Cerebellar cortex (tissue), 1 donor: ENCODE results near the gene ACOX1.
"Not testable (repeated sequence)": the region's sequence is repeated elsewhere in the genome, so short reads cannot be mapped to it uniquely, and the experiment has no call there.

Experiments used
- DNase-seq: peaks from one replicate; pipeline ENCODE4 v3.0.0-alpha.2; 2015; ENCODE audit warnings: low spot score

ACOX1 gene

GRCh38 chr17:75981019-75981615, 2.2 kb upstream of the ACOX1 start:
- no peak for DNase-seq

GRCh38 chr17:75980188-75981018, 1.4 kb upstream of the ACOX1 start:
- no peak for DNase-seq

DNA sequence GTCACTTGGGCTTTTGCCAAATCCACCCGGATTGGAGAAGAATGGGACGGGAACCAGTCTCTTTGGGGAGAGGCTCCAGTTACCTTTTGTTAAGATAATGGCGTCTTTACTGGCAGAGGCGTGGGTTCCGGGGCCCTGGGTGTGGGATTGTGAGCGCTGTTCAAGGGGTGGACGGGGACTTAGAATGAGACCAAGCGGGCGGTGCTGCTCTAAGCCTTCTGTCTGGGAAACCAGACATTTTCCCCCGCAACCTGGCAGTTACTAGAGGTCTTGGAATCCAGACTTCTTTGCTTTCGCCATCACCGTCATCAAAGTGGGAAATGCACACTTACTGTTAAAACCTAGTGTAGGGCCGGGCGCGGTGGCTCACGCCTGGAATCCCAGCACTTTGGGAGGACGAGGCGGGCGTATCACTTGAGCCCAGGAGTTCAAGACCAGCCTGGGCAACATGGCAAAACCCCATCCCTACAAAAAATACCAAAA, 780 bp upstream of the ACOX1 start:
- DNase-seq, result no peak

DNA sequence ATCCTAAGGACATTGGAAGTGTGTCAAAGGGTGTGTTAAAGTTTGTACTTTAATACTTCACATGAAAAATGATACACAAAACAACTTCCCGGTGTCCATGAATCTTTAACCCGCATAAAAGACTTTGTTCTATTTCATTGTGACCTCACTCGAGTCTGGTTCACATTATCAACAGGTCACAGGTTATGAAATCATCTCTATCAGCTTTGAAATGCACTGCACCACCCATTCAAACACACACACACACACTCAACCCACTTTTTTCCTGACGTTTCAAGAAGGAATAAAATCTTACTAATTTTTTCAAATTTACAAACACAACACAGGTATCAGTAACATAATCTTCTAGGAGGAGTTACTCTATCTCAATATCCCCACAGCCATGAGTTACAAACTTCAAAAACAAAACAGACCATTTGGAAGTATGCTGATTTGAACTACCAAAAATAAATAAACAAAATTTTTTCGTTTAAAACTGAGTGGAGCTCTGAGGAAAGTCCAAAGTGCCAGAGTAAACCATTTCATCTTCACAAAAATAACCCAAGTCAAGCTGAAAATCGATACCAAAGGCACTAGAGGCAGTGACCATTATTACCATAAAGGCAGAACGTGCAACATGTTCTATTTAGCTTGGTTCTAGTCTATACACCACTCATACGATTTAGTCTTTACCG, 2.7 kb downstream of the ACOX1 start:
- no peak for DNase-seq

DNA sequence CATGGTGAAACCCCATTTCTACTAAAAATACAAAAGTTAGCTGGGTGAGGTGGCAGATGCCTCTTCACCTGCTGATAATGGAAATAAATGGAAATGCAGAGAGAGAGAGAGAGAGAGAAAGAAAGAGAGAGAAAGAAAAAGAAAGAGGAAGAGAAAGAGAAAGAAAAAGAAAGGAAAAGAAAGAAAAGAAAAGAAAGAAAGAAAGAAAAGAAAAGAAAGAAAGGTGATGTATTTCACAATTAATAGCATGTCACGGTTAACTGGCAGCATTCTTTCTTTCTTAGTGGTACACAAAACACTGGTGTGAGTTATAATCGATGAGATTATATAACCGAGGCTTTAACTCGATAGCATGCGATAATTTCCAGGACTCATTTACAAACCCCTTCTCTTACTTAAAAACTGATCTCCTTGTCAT, 3.2 kb downstream of the ACOX1 start:
- DNase-seq, result no peak

DNA sequence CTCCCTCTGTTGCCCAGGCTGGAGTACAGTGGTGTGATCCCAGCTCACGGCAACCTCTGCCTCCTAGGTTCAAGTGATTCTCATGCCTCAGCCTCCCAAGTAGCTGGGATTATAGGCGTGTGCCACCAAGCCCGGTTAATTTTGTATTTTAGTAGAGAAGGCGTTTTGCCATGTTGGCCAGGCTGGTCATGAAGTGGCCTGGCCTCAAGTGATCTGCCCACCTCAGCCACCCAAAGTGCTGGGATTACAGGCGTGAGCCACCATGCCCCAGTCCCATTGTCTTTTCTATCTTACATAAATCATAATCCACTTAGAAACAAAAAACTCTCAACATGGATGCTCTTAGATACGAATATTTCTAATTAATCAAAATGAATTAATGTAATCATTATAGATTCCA, 3.8 kb downstream of the ACOX1 start:
- not testable (repeated sequence) for DNase-seq

- DNase-seq, result no peak
Observed at GRCh38 chr17:75970626-75971025, 8.3 kb downstream of the ACOX1 start.

GRCh38 chr17:75970011-75970523, 8.9 kb downstream of the ACOX1 start:
- DNase-seq, result no peak

GRCh38 chr17:75969044-75969443, 9.9 kb downstream of the ACOX1 start:
- DNase-seq, result not testable (repeated sequence)

- DNase-seq, result no peak
Observed at GRCh38 chr17:75965468-75965867, 13.5 kb downstream of the ACOX1 start.

GRCh38 chr17:75959839-75960511, 19.0 kb downstream of the ACOX1 start:
- DNase-seq, result no peak

GRCh38 chr17:75959051-75959838, 19.7 kb downstream of the ACOX1 start:
- no peak for DNase-seq

DNA sequence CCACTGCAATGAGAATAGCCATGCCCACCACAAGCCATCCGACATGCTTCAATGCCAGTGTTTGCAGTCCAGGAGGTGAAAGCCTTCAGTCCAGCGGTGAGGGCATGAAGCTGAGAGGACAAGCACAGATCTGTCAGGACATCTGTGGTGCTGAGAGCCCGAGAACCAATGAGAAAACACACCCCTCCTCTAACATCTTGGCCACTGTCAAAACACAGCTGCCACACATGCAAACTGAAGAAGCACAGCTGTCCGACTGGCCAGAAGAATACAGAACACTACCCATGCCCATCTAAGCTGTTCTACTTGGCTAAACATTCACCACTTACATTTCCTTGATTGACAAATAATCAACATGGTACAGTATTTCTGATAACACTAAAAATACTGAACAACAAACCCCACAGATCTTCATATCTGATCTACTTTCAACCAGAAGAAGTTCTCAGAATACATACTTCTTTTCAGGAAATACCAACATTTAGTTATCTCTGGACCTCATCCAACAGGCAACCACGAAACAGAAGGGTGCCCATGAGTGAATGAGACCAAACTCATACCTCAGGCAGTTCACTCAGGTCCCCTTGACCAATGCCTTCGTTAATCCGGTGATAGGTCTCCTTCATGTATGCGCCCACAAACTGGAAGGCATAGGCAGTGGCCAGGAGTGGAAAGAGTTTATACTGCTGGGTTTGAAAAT, 28.0 kb downstream of the ACOX1 start:
- no peak for DNase-seq

GRCh38 chr17:75950421-75950820, 28.5 kb downstream of the ACOX1 start:
- no peak for DNase-seq

DNA sequence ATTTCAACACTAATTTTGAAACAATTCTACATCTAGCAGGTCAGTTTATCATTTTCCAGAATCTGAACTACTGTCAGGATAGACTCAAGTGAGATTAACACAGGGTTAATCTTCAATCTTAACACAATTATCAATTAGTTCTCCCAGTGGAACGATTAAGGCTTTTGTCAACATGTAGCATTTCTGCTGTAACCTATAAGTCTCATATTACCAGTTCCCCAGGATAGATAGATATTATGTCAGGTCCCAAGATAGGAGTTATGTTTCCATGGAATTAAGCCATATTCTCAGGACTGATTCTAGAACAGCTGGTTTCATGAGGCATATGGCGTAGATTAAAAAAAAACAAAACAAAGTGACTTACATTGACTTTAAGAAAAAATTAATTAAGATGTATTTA, 33.8 kb downstream of the ACOX1 start:
- DNase-seq, result no peak

GRCh38 chr17:75943491-75943890, 35.5 kb downstream of the ACOX1 start:
- no peak for DNase-seq

DNA sequence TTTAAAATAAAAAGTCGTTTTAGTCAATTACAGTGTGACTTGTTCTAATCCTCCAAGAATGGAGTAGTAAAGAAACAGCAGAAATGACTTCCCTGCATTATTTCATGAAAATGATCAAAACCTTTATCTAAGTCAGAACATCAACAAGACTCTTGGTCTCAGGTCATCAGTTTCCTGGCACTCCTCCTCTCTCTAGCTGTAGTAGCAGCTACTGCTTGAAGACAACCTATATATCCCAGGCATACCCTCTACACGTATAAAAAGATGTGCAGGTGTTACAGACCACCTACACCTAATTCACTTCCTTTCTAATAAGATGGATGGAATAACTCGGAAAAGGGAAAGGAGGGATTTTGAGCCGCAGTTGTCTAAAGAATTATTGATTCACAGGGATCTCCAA, 36.5 kb downstream of the ACOX1 start:
- DNase-seq, result no peak

- DNase-seq, result no peak
Observed at GRCh38 chr17:75941442-75941819, 37.5 kb downstream of the ACOX1 start.

- peak; percentile 95 for DNase-seq
Observed at GRCh38 chr17:75940727-75941441, 38.1 kb downstream of the ACOX1 start, which contains the start of gene FBF1. TSS of gene FBF1 (minus strand) at chr17:75941042. CDS start at chr17:75938149, 2,893 bp downstream.

GRCh38 chr17:75937652-75938051, 41.3 kb downstream of the ACOX1 start:
- no peak for DNase-seq
